GM11168 (cell line): ENCODE data around the gene NTF3.

Experiments used
- in situ Hi-C: fragments of 300-500 bp; cut with MboI; formaldehyde crosslinking; loops from one replicate; pipeline ENCODE4 v1.12.0; 2022; ENCODE audit warnings: low sequenced_read_pairs; ENCODE audit not compliant: unreplicated experiment

The NTF3 gene

GRCh38 chr12:5432011-5432400 is at the start of gene NTF3:
Gene NTF3, plus strand, starts transcription at chr12:5432108. Its CDS starts 217 bp downstream, at chr12:5432325.
- in situ Hi-C loops = no loop called here

GRCh38 chr12:5384015-5384414 is 47.9 kb upstream of the NTF3 start:
- in situ Hi-C loops = no loop called here

- in situ Hi-C loops = no loop called here
Observed at GRCh38 chr12:5388581-5389535, 43.0 kb upstream of the NTF3 start.

GRCh38 chr12:5390174-5390799 is 41.6 kb upstream of the NTF3 start:
- in situ Hi-C loops = no loop called here

- in situ Hi-C loops = no loop called here
Observed at GRCh38 chr12:5391653-5392052, 40.3 kb upstream of the NTF3 start.

GRCh38 chr12:5392961-5393360 is 38.9 kb upstream of the NTF3 start:
- in situ Hi-C loops = no loop called here

GRCh38 chr12:5395443-5396271 is 36.3 kb upstream of the NTF3 start:
- in situ Hi-C loops = no loop called here

- in situ Hi-C loops = no loop called here
Observed at GRCh38 chr12:5396541-5396940, 35.4 kb upstream of the NTF3 start.

- in situ Hi-C loops = no loop called here
Observed at GRCh38 chr12:5399266-5399665, 32.6 kb upstream of the NTF3 start.

GRCh38 chr12:5402009-5402935 is 29.6 kb upstream of the NTF3 start:
- in situ Hi-C loops = no loop called here

GRCh38 chr12:5403411-5403810 is 28.5 kb upstream of the NTF3 start:
- in situ Hi-C loops = no loop called here

GRCh38 chr12:5407034-5407856 is 24.7 kb upstream of the NTF3 start:
- in situ Hi-C loops = no loop called here

GRCh38 chr12:5409619-5410018 is 22.3 kb upstream of the NTF3 start:
- in situ Hi-C loops = no loop called here

GRCh38 chr12:5416571-5416970 is 15.3 kb upstream of the NTF3 start:
- in situ Hi-C loops = no loop called here

GRCh38 chr12:5417500-5417899 is 14.4 kb upstream of the NTF3 start:
- in situ Hi-C loops = no loop called here

- in situ Hi-C loops = no loop called here
Observed at GRCh38 chr12:5428332-5429221, 3.3 kb upstream of the NTF3 start.

GRCh38 chr12:5429741-5430557 is 2.0 kb upstream of the NTF3 start:
- in situ Hi-C loops = no loop called here
